BJ (cell line): ENCODE data around the gene IVNS1ABP. TPM values are rescaled to one million over a fixed set of nuclear protein-coding genes. Genes with fewer than 3 reads are reported as not detected.

ENCODE experiments used
- CTCF ChIA-PET: fragments of 350-600 bp; formaldehyde crosslinking; extraction: SDS; loops from one replicate; lab custom pipeline; 2021; ENCODE audit warnings: antibody characterized with exemption, inconsistent platforms; lab: Yijun Ruan, JAX
- POLR2A ChIA-PET: fragments of 300-600 bp; sonication (Branson Sonifier 250); formaldehyde crosslinking; extraction: SDS; loops from one replicate; lab custom pipeline; 2021; ENCODE audit warnings: antibody characterized with exemption; lab: Charles Lee
- DNase-seq: peaks from one replicate; pipeline ENCODE4 v3.0.0-alpha.2; 2011; ENCODE audit warnings: low read depth
- H3K27me3 ChIP-seq: 2 replicates; pipeline ENCODE4 v1.6.0; 2011; ENCODE audit warnings: low read length; ENCODE audit not compliant: control insufficient read depth, insufficient read depth
- H3K36me3 ChIP-seq: 2 replicates; pipeline ENCODE4 v1.5.1; 2011; ENCODE audit warnings: low read length; ENCODE audit not compliant: control insufficient read depth, insufficient read depth
- H3K4me3 ChIP-seq: 2 replicates; pipeline ENCODE4 v1.5.1; 2011; ENCODE audit warnings: low read depth, mild to moderate bottlenecking, control low read depth, low read length
- polyA plus RNA-seq: library from polyadenylated mRNA; depleted of rRNA; stranded (reverse); fragments of >200 nt; gene quantifications from 2 replicates; pipeline ENCODE4 v1.2.3, GENCODE V29; 2011
- TF ChIP-seq, protein P1 (sequence below): IDR thresholded peaks from 2 replicates; pipeline ENCODE4 v1.5.1; 2011; ENCODE audit warnings: low read depth, mild to moderate bottlenecking, control low read depth, inconsistent platforms, low read length, moderate library complexity; ENCODE audit not compliant: insufficient read depth

The IVNS1ABP gene
- polyA plus RNA-seq, 1 experiment = 48.1 TPM

DNA sequence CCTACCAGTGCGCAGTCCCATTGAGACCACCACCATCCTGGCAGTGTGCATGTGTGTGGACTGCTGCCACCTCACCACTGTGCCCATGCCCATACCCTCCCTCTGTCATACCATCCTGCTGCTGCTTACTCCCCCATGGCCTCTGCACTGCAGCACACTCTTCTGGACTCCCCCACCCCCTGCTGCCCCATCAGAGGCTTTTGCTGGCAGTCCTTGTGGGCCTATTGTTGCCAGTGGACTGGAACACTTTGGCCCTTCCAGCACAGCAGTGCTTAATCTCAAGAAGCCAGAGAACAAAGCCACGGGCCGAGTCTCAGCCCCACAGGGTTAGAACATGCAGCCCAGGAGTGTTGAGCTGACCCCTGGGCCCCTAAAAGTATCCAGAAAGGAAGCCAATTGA lies 41.9 kb upstream of the IVNS1ABP start:
- no peak for DNase-seq
- CTCF ChIA-PET = no interaction called here
- H3K36me3 ChIP-seq = no peaks in the 10 kb centered on the region
- no peak overlapping the region for H3K4me3 ChIP-seq
- TF ChIP-seq, protein P1, sequence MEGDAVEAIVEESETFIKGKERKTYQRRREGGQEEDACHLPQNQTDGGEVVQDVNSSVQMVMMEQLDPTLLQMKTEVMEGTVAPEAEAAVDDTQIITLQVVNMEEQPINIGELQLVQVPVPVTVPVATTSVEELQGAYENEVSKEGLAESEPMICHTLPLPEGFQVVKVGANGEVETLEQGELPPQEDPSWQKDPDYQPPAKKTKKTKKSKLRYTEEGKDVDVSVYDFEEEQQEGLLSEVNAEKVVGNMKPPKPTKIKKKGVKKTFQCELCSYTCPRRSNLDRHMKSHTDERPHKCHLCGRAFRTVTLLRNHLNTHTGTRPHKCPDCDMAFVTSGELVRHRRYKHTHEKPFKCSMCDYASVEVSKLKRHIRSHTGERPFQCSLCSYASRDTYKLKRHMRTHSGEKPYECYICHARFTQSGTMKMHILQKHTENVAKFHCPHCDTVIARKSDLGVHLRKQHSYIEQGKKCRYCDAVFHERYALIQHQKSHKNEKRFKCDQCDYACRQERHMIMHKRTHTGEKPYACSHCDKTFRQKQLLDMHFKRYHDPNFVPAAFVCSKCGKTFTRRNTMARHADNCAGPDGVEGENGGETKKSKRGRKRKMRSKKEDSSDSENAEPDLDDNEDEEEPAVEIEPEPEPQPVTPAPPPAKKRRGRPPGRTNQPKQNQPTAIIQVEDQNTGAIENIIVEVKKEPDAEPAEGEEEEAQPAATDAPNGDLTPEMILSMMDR = no peak
- H3K27me3 ChIP-seq = no peaks in the 10 kb centered on the region
- POLR2A ChIA-PET = no interaction called here

DNA sequence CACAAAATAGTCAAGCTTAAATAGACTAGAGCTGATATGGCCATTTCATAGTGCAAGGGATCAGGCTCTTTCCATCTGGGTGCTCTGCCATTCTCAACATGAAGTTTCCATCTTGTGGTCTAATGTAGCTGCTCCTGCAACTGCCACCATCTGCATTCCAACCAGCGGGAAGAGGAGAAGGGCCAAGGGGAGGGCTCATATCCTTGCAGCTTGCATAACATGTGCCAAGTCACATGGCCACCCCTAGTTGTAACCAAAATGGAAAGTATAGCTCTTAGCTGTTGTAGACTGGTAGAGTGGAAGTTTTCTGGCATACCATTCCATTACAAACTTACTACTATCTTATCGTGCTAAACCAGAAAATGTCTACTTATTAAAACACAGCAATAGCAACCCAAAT lies 38.9 kb upstream of the IVNS1ABP start:
- Histone ChIP-seq H3K4me3 (no peak overlapping the region), H3K36me3 (no peaks in the 10 kb centered on the region), H3K27me3 (no peaks in the 10 kb centered on the region)
- ChIA-PET POLR2A (no interaction called here), CTCF (no interaction called here)
- TF ChIP-seq, protein P1 = no peak
- no peak for DNase-seq

DNA sequence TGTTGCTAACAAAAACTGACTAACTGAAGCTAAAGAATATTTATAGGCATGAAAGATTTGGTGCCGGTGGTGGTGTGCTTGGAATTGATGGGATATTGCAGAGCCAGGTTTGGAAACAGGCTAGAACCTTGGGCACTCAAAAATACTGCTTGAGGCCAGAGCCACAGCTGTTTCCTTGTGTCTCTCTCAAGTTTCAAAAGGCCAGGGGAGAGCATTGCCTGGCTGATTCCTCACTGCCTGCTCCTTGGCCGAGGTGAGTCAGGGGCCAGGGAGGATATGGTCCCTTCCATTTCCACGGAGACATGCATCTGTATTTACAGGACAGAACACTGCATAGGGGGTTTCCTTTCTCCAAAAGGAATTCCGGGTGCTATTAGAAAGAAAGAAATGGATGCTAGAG lies 36.1 kb upstream of the IVNS1ABP start:
- Histone ChIP-seq H3K27me3 (no peaks in the 10 kb centered on the region), H3K36me3 (no peaks in the 10 kb centered on the region), H3K4me3 (no peak overlapping the region)
- no peak for DNase-seq
- CTCF ChIA-PET = no interaction called here
- POLR2A ChIA-PET = no interaction called here
- TF ChIP-seq, protein P1 = no peak

DNA sequence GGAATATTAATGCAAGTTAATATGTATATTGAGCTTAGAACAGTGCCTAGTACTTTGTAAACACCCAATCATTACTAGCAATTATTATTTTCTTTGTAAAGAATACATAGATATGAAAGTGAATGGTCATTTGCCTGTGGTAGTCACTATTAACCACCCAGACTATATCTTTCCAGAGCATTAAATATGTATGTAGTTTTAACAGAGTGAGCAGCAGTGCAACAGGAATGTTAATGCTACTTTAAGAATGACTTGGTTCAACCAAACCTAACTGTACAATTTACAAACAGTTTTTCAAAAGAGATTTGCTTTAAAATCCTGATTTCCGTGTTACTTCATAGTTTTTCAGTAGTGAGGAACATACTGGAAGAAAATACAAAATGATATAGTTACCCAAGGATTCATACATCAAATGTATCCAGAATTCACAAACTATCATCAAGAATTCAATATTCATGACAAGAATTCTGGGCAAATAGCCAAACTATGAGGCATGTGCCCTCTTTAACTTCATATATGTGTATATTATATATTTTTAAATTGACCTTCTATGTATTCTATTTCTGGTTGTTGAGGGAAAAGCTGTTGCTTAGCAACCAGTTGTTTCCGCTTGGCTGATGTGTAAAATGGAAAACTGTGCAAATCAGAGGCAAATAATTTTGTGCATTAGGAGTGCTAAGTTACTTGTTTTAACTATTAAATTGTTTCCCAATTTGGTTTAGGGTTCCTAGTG lies 34.9 kb upstream of the IVNS1ABP start:
- Histone ChIP-seq H3K36me3 (no peaks in the 10 kb centered on the region), H3K4me3 (no peak overlapping the region), H3K27me3 (no peaks in the 10 kb centered on the region)
- ChIA-PET POLR2A (no interaction called here), CTCF (no interaction called here)
- TF ChIP-seq, protein P1 = no peak
- DNase-seq = no peak

DNA sequence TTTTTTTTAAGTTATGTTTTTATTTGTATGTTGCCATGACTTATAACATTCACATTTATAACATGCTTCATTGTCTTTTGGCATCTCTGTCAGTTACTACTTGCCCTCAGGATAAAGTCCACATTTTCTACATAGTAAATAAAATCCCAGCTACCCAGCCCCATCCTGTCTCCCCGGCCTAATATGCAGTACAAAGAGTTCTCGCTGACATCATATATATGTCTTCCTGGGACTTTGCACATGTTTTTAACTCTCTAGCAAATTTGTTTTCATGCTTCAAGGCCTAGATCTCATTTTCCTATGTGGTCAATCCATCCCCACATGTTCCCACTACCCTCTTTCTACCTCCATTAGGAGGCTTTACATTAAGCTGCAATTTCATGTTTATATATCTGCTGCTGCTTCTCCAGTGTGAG lies 33.0 kb upstream of the IVNS1ABP start:
- H3K27me3 ChIP-seq = no peaks in the 10 kb centered on the region
- POLR2A ChIA-PET = no interaction called here
- TF ChIP-seq, protein P1 = no peak
- CTCF ChIA-PET = no interaction called here
- no peak overlapping the region for H3K4me3 ChIP-seq
- DNase-seq = no peak
- H3K36me3 ChIP-seq = no peaks in the 10 kb centered on the region
